SW 1271 (cell line): ENCODE measurements around the gene CORO7.
"Not testable (repeated sequence)": the region's sequence is repeated elsewhere in the genome, so short reads cannot be mapped to it uniquely, and the experiment has no call there.

Experiments used
- DNase-seq, 2 experiments: peaks; one replicate each; lab custom pipeline; 2025; lab: John Stamatoyannopoulos, UW

CORO7 gene

DNA sequence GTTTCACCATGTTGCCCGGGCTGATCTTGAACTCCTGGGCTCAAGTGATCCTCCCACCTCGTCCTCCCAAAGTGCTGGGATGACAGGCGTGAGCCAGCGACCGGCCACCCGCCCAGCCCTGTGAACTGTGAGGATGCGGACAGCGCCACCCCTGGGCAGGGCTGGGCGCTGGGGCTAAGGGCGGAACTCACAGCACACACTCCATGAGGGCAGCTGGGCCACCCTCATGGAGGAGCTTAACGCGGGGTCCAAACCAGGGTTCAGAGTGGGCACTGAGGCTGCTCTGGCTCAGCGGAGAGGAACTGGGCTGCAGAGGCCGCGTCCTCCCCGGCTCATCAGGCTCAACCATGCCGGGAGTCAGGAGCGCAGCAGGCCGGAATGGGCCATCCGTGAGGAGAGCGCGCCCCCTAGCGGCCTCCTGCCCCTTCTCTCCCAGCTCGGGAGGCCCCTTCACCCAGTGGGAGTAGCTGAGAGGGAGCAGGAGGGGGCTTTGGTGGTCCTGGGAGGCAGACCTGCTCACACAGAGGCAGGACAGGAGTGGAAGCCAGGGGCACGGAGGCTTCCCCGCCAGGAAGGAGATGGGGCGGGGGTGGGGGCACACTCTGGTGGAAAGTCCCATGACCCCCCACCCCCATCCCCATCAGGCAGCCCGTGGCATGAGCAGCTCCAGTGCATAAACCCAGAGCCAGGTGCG lies 13.8 kb downstream of the CORO7 start:
- peak in 1 of 2 experiments; percentile 48 for DNase-seq

DNA sequence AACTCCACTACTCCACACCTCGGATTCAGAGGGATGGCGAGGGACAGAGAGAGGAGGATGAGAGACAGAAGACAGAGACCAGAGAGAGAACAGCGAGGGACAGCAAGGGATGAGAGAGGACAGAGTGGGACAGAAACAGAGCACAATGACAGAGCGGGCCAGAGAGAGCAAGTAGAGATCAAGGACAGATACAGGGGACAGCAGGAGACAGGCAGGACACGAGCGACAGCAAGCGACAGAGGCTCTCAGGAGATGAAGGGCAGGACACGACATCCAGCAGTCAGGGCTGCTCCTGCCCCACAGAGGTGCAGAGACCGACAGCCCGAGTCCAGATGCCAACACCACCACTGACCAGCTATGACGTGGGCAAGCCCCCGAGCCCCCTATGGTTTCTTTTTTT lies 14.9 kb downstream of the CORO7 start:
- no peak for DNase-seq

DNA sequence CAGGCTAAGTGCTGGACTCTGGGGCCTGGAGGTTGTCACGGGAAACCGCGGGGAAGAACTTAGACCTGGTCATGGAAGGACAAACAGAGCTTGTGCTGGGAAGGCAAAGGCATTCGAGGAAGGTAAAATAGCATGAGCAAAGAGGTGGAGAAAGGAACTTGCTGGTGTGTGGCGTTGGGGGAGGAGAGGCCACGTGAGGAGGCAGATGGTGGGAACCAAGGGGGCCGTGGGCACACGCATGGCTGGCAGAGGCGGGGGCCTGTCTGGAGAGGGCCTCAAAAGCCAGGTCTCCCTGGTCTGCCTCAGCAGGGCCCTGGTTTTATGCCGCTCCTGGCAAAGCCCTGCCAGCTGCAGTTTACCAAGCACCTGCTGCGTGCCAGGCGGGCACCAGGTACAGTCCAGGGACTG lies 15.3 kb downstream of the CORO7 start:
- DNase-seq, result no peak

DNA sequence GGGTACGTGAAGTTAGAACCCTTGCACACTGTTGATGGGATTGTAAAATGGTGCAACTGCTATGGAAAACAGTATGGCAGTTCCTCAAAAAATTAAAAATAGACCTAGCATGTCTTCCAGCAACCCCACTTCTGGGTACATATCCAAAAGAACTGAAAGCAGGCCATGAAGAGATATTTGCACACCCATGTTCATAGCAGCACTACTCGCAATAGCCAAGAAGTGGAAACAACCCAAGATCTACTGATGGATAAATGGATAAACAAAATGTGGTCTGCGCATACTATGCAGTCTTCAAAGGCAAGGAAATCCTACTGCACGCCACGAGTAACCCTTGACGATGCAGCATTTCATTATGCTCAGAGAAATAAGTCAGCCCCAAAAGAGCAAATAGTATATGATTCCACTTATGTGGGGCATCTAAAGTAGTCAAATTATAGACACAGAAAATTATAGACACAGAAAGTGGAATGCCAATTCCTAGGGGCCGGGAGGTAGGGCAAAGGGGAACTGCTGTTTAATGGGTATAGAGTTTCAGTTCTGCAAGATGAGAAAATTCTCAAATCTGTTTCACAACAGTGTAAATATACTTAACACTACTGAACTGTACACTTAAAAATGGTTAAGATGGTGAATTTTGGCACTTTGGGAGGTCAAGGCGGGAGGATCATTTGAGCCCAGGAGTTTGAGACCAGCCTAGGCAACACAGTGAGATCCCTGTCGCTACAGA lies 17.2 kb downstream of the CORO7 start:
- no peak for DNase-seq

DNA sequence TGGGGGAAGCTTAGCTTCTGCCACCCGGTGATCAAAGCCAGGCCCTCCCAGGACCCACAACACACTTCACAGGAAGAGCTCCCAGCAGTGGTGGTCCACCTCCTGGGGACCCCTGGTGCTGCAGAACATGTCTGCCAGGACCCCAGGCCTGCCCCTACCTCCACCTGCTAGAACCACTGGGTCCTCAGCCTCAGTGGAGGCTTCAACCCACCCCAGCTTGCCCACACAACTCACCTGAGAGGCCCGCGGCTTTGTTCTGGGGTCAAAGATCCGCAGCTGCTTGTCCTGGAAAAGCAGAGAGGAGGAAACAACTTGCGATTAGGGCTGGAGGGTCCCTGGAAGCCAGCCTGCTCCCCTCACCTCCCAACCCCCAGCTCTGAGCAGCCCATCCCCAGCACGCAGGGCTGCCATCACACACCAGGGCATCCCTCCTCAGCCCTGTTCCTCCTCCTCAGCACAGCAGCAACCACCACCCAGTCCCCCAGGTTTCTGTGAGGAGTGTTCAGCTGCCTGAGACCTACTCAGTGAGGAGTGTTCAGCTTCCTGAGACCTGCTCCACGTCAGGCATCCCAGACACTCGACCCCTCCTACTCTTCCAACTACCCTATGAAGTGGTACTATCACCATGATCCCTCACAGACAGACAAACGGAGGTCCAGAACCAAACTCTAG lies 21.2 kb downstream of the CORO7 start:
- no peak for DNase-seq

DNA sequence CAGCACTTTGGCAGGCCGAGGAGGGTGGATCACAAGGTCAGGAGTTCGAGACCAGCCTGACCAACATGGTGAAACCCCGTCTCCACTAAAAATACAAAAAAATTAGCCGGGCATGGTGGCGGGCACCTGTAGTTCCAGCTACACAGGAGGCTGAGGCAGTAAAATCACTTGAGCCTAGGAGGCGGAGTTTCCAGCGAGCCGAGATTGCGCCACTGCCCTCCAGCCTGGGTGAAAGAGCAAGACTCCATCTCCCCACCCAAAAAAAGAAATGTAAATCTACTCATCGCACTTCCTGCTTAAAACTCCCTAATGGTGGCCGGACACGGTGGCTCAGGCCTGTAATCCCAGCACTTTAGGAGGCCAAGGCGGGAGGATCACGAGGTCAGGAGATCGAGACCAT lies 22.5 kb downstream of the CORO7 start:
- DNase-seq, result not testable (repeated sequence)

DNA sequence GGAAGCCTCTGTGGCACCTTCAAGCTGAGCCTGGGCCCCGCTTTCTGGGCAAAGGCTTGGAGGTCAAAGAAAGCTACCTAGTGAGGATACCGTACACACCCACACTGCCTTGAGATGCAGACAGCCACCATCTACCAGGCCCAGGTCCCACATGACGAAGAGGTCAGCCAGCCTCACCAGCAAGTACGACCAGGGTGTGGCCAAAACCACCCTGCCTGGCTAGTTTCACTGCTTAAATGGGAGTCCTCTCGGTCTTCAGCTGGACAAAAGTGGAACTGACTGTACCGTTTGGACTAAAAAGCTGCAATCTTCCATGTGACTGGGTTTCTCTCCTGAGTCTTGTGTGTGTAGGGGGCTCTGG lies 23.2 kb downstream of the CORO7 start:
- no peak for DNase-seq

DNA sequence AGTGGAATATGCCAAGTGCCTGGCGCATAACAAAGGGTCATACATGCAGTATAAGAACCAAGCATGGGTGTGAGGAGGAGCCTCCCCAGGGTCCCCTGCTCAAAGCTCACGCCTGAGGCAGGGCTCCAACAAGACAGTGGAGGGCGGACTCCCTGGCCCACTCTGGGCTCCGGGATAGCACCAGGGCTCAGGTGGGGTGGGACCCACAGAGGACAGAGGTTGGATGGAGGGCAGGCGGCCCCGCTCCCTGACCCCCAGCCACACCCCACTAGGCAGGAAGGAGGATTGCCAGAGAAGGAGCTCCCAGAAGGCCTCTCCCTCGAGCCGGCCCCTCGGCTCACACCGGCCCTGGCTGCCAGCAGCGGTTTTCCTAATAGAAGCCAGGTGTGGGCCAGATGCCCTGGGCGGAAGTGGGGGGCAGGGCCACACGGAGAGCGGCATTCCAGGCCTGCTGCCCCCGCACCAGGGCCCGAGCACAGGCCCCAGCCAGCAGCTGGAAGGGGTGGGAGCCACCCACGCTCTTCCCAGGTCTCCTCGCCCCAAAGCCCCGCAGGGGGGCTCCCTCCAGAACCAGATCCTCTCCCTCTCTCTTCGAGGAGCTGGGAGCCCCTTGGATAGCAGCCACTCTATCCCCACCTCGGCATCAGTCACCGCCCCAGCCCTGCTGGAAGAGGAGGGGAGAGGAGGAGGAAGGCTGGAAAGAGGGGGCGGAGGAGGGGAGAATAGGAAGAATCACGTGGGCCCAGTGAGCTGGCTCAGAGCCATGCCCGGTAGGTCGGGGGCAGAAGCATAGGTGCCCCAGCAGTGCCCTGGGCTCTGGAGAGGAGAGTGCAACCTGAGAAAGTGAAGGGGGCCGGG lies 23.8 kb downstream of the CORO7 start:
- DNase-seq, result no peak

DNA sequence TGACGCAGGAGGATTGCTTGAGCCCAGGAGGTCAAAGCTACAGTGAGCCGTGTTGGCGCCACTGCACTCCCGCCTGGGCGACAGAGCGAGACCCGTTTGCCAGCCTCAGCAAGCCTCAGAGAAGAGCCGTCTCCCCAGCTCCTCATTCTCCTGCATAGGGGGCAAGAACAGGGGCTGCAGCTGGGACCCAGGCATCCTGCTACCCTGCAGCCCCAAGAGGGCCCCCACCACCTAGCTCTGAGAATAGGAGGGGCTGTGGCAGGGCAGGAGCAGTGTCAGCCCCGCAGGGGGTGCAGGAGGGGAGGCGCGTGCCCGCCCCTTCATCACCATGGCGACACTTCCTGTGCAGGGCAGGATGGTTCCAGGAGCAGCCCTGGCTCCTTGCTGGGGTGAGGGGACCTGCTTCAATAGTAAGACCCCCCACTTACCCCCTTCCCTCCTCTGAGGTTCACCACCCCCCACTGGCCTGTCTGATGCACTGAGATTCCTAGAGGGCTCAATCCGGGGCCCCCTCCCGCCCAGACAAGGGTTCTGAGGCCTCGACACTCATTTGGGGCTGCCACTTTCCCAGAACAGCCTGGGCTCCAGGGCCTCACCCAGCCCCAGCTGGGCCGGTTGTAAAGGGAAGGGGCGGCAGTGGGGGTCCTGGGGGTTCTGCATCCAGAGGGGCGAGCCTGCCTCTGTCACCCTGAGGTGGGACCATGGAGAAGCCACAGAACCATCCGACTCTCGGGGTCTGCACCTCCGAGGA lies 24.6 kb downstream of the CORO7 start:
- DNase-seq, result no peak

DNA sequence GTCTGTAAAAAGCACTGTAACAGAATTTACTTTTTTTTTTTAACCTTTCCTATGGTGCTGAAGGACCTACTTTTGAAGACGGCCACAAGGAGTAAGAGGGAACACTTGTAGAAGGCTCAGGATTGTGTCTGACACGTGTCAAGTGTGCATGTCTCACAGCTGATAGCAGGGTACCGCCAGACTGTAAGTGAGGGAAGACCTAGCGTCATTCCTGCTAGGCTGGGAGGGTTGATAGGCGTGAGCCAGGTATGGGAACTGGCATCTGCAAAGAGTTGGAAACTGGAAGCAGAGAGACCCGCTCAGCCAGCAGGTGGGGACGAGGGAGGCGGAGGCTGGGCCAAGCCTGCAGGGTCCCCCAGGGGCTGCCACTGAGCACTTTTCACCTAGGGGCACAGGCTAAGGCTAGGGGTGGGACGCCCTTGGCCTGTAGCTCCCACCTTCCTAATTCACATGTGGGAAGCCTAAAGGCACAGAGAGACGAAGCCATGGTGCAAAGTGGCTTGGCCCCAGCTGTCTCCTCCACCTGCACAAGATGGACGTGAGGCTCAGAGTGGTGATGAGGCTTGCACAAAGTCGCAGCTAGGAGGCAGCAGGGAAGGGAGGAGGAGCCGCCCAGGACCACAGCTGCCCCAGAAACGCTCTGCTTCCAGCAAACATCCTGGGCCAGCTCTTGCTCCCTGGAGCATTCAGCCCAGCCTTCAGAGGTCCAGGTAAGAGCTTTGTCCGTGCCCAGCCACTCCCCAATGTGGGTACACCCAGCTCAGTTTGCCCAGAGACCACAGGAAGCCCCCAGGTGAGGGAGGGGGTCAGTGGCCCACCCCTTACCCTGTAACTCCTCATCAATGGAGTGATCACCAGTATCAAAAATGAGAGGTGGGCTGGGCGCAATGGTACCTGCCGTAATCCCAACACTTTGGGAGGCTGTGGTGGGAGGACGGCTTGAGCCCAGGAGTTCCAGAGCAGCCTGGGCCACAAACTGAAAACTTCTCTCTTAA lies 25.8 kb downstream of the CORO7 start:
- no peak for DNase-seq

DNA sequence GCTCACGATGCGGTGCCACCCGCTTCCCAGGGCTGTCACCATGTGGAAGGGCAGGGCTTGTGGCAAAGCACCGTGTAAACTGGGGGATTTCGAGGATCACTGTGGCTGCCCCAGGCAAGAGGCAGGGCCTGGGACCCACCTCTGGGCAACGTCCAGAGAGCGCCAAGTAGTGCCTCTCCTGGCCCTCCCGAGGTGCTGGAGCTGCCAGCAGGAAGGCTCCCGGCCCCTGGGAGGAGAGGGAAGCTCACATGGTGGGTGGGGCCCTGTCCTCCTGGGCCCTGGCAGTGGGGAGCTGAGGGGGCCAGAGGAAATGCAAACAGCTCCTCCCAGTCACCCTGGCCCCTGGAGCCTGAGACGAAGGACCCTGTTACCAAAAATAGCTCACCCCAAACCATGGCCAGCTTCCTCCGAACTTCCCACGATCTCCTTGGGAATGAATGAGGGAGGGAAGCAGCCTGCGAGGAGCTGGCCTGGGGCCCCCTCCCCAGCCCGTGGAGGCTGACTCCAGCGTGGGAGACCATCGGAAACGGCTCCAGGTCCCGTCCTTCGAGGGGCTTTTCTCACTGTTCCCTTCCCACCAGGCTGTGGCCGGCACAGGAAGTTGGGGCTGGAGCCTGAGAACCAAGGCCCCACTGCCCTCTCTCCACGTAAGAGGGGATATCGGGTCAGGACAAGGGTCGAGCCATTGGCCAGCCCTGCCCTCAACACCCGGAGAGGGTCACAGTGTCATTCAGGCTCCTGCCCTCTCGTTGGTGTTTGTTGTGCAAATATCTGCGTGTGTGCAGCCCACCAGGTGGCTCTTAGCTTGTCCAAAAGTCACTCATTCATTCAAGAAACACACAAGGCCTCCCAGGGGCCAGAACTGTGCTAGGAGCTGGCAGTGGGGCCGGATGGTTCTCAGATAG lies 27.1 kb downstream of the CORO7 start:
- no peak for DNase-seq

DNA sequence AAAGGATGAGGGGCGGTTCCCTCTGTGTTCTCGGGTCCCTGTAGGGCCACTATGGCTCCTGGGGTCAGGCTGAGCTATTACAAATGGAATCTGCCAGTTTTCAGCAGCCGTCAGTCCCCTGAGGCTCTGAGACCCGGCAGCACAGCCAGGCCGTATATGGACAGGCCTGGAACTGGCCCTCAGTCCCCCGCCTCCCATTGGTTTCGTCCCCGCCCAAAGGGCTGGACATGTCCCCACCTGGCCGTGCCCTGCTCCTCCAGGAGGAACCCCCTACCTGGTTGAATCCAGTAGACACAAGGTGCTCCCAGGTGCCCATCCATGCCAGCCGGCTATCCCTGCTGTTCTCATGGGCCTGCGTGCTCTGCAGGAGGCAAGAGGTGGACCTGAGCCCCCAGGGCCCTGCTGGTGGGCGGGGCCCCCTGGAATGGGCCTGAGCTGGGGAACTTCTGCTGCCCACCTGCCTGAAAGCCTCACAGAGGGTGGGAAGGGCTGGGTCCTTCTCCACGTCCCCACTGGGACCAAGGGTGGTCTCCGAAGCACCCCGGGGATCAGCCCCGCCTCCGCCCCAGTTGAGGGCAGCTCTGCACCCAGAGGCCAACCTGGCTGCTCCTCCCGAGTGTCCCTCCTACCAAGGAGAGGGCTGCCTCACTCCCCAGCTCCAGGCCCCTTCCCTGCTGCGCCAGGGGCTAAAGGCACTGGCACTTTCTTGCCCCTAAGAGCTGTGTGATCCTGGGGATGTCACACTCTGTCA lies 27.9 kb downstream of the CORO7 start:
- no peak for DNase-seq

DNA sequence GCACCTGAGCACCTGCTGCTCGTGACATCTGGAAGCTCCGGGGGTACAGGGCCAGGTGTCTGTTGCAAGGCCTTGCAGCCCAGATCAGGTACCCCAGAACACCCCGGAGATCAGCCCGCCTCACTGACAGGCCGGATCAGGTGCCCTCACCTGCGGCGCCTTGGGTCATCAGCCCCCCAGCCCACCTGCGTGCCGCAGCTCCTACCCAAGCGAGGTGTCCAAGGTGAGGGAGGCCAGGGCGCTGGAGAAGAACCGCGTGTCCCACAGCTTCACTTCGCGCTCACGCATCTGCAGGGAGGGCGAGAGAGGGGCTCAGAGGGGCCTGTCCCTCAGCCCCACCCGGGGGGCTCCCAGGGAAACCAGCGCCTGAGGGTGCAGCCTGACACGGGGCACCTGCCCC lies 28.6 kb downstream of the CORO7 start:
- no peak for DNase-seq

DNA sequence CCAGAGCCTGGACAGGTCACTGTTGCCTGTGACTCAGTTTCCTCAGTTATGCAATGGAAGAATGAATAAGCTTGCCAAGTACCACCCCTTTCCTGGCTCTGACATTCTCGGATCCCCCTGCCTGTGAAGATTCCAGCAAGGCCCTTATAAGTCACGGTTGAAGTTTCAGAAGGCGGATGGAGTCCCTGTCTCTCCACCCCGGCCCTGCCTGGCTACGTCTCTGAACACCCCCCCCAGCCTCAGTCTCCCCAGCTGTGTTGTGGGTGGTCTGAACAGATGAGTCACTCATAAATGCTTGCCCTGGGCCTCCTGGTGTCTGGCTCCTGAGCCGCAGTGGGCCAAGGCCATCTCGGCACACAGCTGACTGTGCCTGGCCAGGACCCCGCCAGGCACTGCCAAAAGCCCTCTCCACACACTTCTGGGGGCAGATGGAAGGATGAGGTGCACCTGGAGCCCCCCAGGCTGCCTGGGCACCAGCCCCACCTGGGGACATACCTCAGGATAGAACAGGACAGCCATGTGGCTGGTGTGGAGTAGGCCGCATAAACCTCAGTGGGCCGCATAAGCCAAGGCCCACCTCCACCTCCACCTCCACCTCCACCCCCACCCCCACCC lies 29.3 kb downstream of the CORO7 start:
- DNase-seq, result no peak

DNA sequence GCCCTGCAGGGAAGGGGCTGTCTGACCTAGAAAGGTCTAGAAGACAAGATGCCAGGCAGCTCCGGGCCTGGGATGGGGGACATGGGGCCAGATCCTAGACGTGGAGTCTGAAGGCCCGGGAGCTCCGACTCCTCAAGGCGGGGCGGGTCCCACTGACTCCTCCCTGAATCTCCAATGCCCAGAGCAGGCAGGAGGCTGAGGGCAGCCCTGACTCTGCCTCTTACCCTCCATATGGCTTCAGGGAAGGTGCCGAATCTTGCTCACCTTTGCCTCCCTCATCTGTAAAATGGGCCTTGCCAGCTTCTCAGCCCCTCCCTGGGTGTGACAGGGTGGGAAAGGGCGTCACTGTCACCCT lies 30.0 kb downstream of the CORO7 start:
- no peak for DNase-seq

DNA sequence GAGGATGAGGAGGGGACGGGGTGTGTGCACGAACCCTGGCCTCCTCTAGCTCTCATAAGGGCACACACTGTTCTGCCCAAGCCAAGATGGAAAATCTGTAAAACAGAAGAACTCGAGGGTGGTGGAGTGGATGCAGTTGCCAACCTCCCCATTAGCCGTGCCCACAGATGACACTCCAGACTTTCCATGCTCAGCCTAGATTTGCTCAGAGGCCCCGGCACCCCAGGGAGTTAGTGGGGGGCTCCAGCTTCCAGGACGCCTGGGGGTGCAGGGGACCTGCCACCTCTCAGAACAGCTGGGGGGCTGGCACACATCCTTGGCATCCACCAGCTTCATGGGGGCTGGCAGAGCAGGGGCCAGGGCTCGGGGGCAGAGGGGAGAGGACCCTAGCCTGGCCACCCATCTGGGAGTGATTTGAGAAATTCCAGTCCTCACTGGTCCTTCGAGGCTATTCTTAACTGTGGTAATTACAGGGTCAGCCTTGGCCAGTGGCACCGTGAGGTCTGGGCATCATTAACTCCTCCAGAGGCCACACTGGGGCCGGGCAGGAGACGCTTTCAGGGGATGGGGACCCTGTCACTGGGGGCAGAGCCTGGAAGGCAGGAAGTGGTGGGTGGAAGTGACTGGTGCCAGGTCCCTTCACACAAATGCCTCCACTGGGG lies 30.5 kb downstream of the CORO7 start:
- DNase-seq, result no peak

DNA sequence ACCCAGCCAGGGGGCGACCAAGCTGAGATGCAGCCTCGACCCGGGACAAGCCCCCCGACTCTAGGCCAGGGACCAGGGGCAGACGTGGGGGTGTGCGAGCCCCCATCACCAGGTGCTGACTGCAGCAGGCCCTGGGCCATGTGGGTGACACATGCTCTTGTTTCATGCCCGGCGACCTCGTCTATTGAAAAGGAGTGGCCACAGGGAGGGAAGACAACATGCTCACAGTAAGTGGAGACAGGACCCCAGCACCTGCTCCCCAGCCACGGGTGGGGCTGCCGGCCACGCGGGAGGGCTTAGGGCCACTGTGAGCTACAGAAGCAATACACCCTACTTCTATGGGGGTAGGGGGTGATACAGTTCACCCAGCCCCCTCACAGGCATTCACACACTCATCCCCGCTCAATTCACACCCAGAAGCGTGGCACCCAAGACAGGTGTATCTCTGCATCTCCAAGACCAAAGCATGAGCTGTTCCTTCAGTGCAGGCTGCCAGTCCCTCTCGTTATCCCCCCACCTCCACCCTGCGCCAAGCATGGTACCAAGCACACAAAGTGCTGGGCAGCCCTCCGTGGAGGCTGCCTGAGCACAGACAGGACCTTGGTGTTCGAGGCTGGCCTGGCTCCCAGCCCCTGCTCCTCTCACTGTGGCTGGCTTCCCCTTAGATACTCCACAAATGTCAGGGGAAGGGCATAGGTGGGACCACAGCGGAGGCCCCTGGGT lies 31.2 kb downstream of the CORO7 start:
- no peak for DNase-seq
